GM12872 (cell line): ENCODE results near the gene PSMB1.

Source experiments
- CTCF ChIP-seq: IDR thresholded peaks from 3 replicates; pipeline ENCODE4 v1.5.1; 2011; ENCODE audit warnings: low read depth, mild to moderate bottlenecking, low read length, moderate library complexity; ENCODE audit not compliant: insufficient read depth

Gene PSMB1

GRCh38 chr6:170504479-170504878 lies 48.6 kb downstream of the PSMB1 start:
- no peak for TF ChIP-seq CTCF

GRCh38 chr6:170503414-170503761 lies 49.7 kb downstream of the PSMB1 start:
- TF ChIP-seq CTCF: no peak

DNA sequence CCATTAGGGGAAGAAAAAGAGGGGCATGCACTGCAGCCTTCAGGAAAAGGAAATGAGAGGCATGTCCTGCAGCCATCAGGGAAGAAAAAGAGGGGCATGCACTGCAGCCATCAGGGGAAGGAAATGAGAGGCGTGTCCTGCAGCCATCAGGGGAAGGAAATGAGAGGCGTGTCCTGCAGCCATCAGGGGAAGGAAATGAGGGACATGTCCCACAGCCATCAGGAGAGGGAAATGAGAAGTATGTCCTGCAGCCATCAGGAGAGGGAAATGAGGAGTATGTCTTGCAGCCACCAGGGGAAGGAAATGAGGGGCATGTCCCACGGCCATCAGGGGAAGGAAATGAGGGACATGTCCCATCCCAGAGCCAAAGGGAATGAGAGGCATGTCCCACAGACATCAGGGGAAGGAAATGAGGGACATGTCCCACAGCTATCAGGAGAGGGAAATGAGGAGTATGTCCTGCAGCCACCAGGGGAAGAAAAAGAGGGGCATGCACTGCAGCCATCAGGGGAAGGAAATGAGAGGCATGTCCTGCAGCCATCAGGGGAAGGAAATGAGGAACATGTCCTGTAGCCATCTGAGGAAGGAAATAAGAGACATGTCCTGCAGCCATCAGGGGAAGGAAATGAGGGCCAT lies 52.0 kb downstream of the PSMB1 start:
- TF ChIP-seq CTCF: no peak

GRCh38 chr6:170497841-170498301 lies 55.2 kb downstream of the PSMB1 start:
- no peak for TF ChIP-seq CTCF

DNA sequence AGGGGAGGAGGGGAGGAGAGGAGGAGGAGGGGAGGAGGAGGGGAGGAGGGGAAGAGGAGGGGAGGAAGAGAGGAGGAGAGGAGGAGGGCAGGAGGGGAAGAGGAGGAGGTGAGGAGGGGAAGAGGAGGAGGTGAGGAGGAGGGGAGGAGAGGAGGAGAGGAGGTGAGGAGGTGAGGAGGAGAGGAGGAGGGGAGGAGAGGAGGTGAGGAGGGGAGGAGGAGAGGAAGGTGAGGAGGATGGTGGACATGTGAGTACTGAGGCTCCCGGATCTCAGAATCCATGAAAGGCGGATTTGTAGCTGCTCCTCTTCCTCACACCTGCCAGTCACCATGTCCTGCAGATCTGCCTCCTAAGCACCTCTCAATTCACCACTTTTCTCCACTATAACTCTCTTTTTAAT lies 59.8 kb downstream of the PSMB1 start:
- no peak for TF ChIP-seq CTCF

- TF ChIP-seq CTCF: no peak
Observed at GRCh38 chr6:170490259-170490658, 62.8 kb downstream of the PSMB1 start.

- no peak for TF ChIP-seq CTCF
Observed at GRCh38 chr6:170489836-170490235, 63.3 kb downstream of the PSMB1 start.

DNA sequence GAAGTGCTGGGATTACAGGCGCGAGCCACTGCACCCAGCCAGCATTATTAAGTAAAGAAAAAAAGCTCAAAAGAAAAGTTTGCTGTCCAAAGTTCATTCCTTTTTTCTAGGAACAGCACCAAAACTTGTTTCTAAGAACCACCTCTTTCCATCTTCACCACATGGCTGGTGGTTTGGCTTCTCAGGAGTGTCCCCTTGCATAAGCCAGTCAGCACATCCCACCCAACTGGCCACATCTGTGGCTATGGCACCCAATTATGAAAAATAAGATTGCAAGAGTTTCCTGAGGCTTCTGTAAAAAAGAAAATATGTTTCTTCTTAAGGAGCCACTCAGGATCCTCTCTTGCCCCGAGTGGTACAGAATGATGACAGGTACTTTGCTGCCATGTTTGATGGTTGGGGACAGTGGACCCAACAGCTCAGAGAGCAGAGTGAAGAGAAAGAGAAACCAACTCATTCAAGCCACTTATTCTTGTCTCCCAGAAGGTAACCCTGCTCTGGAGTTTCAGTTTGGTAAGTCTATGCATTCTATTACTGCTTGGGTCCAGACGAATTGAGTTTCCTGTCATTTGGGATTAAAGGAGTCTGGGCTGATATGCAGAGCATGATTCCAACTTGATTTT lies 65.3 kb downstream of the PSMB1 start:
- no peak for TF ChIP-seq CTCF
